Sigmoid colon (tissue), 4 donors: ENCODE results near the gene BCCIP.

ENCODE experiments used
- POLR2AphosphoS5 ChIP-seq, 4 donors: sonication (generic); formaldehyde crosslinking; IDR thresholded peaks; one replicate each; pipeline ENCODE4 v1.6.1; 2017; ENCODE audit warnings: antibody characterized with exemption in 4 of 4
- TF ChIP-seq, protein P1 (sequence below), 4 experiments: fragments of 450-650 bp in 3 of 4; fragments of 200-600 bp in 1 of 4; IDR thresholded peaks; one replicate each; pipeline ENCODE4 v1.5.1; 2016 to 2019; ENCODE audit warnings: antibody characterized with exemption in 4 of 4, mild to moderate bottlenecking in 3 of 4, moderate library complexity in 2 of 4

DNA sequence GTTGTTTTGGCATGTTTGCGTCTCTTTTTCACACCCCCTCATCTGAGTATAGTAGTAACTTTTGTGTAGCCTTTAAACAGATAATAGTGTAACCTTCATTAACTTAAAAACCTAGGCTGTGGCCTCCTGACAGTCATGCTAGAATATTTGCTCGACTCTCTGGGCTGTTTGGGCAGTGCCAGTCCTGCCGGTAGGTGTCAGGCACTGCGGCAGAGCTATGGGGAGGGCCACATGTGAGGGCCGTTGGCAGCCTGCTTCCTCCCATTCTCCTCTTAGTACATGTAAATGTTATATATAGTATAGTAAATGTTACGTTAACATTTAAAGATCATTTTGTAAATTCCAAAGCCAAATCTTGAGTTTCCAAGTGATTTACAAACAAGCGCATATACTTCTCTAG lies 26.1 kb downstream of the BCCIP start:
- TF ChIP-seq POLR2AphosphoS5 (IDR thresholded peaks at IDR 0.05), result no peak
- TF ChIP-seq, protein P1, sequence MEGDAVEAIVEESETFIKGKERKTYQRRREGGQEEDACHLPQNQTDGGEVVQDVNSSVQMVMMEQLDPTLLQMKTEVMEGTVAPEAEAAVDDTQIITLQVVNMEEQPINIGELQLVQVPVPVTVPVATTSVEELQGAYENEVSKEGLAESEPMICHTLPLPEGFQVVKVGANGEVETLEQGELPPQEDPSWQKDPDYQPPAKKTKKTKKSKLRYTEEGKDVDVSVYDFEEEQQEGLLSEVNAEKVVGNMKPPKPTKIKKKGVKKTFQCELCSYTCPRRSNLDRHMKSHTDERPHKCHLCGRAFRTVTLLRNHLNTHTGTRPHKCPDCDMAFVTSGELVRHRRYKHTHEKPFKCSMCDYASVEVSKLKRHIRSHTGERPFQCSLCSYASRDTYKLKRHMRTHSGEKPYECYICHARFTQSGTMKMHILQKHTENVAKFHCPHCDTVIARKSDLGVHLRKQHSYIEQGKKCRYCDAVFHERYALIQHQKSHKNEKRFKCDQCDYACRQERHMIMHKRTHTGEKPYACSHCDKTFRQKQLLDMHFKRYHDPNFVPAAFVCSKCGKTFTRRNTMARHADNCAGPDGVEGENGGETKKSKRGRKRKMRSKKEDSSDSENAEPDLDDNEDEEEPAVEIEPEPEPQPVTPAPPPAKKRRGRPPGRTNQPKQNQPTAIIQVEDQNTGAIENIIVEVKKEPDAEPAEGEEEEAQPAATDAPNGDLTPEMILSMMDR (IDR thresholded peaks at IDR 0.05), result no peak
